NCI-H146 (cell line): ENCODE data around the gene SCP2D1.

Experiments used
- DNase-seq: peaks from one replicate; lab custom pipeline; 2025; lab: John Stamatoyannopoulos, UW

Gene SCP2D1

DNA sequence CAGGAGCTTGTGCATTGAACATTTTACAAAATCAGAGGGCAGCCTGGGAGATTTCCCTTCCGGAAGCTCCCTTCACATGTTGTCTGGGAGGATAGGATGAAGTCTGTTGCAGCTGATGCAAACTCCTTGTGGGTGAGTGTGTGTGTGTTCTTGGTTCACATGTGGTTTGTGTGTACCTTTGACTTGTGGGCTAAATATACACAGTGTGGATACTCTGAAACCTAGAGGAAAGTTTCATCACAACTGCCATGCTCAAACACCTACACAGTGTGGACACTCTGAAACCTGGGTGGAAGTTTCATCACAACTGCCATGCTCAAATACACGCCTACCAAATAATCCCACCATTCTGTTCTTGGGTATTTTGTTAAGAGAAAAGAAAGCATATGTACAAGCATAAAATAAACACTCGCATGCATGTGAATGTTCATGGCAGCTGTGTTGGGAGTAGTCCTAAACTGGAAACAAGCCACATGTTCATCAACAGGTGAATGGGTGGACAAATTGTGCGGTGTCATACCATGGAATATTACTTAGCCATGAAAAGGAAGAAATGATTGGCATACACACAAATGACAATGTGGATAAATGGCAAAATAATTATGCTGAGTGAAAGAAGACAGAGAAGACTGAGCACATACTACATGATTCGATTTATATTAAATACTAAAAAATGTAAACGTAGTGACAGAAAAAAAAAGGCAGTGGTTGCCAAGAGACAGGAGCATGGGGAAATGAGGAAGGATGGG, 1.8 kb downstream of the SCP2D1 start:
- no peak for DNase-seq

DNA sequence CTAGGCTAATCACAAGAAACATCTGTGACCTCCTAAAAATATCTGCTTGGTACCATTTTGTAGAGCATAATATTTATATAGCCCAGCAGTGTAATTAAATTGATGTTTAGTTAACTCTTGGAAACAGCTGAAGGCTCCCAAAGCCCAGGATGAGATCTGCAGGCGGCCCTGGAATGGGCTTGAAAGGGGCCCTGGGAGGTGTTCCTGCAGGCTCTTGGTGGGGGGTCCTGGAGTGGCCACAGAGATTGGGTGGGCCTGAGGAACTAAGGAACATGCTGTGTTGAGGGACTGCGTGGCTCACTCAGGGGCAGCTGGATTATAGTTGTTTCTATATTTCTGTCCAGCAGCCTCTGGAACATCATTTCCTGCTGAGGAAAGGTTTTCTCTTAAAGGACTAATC, 9.2 kb downstream of the SCP2D1 start:
- no peak for DNase-seq

DNA sequence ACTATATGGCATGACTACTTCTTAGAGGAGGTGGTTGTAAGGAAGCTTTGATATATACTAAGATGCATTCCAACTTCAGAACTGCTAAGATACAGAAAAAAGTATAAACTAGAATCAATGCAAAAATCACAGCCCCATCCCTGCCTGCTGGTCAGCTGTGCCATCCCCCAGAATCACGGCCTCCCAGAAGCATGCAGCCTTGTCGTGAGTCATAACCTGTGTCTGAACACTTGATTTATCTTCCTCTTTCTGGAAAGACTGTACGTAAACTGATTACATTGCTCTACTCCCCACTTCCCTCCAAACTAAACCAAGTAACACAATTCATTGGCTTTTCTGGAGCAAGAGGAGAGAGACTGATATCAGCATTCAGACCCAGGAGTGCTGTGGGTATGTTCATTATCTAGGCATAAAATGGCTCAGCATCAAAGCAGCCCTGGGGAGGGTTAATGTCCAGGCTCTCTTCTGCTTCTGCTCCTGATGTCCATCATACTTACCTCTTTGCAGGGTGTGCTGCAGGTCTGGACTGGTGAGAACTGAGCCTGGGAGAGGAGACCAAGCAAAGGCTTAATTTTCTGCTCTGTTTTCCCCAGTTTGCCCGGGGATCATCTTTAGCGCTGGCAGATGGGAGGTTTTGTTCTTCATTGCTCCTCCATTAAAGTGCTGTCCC, 18.4 kb downstream of the SCP2D1 start:
- DNase-seq, result no peak

GRCh38 chr20:18832546-18833200, 19.1 kb downstream of the SCP2D1 start:
- DNase-seq, result no peak

GRCh38 chr20:18835466-18836256, 22.1 kb downstream of the SCP2D1 start:
- no peak for DNase-seq

GRCh38 chr20:18837718-18838117, 24.1 kb downstream of the SCP2D1 start:
- no peak for DNase-seq

DNA sequence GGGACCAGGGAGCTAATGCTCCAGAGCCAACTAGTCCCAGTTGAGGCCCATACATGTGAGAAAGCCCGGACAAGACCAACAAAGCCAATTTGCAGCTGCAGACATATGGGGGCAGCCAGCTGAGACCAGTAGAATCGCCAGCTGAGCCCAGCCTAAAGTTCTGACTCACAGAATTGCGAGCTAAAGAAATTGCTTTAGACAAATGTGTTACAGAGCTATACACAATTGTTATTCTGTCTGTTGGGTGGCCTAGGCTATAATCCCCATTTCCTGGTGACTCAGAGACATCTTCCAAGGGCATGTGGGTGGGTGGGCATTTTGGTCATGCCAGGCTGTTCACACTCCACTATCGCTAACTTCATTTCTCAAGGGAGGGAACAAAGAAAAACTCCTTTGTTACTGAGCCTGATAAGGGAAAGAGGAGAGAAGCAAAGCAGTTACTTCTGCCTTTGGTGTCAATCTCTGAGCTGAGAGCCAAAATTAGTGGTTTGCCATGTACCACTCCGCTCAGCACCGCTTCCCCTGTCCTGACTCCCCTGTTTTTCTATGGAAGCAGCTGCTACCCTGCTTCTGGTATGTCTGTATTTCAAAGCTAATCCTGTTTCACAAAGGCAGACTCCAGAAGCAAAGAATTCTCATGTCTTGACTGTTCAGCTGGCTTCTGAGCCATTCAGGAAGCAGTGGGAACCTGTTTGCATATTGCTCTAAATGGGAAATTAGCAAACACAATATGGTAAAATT, 26.1 kb downstream of the SCP2D1 start:
- no peak for DNase-seq

GRCh38 chr20:18840248-18840645, 26.7 kb downstream of the SCP2D1 start:
- no peak for DNase-seq

- DNase-seq, result no peak
Observed at GRCh38 chr20:18845017-18845416, 31.4 kb downstream of the SCP2D1 start.

DNA sequence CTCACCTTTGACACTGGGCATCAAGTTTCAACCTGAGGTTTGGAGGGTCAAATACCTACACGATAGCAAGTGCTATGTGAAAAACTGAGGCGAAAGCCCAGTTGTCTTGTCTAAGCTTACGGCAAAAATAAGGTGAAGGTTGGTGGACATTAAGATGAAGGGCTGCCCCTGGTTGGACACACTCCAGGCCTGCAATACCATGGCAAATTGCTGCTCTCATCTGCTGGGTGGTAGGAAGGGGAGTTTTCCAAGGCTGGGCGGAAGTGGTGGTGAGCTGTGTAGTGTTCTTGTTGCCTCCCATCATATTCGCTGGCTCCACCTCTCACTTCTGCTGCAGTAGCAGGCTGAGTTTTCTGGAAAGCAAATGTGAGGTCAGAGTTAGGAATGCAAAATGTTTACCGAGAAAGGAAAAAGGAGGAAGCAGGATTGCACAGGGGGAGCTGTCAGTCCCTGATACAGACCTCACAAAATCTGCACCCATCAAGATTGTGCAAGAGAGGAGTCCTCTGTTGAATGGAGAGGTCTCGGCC, 33.7 kb downstream of the SCP2D1 start:
- DNase-seq, result no peak

DNA sequence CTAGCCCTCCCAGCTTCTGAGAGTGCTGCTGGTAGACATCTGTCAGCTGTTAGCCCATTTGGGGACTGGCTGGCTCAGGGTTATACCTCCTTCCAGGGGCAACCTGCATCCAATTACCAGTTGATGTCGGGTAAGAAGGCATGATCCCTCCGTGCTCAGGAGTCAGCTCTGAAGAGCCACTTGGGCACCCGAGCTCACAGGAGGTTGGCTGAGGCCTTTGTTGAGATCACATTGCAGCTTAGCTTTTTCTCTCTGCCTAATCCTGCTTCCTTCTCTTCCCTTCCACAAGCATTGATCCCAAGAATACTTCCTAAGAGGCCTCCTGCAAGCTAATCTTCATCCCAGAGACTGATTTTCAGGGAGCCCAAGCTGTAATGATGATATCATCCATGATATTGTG, 35.5 kb downstream of the SCP2D1 start:
- no peak for DNase-seq

GRCh38 chr20:18851629-18852028, 38.0 kb downstream of the SCP2D1 start:
- DNase-seq, result no peak

DNA sequence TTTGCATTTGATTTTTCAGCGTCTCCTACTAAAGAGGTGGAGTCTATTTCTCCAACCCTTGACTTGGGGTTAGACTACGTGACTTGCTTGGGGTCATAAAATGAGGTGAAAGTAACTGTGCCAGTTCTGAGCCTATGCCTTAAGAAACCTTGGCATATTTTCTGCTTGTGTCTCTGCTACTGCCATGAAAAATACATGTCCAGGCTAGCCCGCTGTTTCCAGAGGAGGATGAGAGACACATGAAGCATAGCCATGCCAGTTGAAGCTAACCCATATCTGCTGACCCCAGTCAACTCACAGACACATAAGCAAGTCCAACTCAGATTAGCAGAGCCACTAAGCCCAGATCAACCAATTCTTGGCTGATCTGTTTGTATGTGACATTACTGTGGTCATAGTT, 38.7 kb downstream of the SCP2D1 start:
- no peak for DNase-seq

- DNase-seq, result no peak
Observed at GRCh38 chr20:18853216-18853615, 39.6 kb downstream of the SCP2D1 start.

GRCh38 chr20:18853946-18854646, 40.5 kb downstream of the SCP2D1 start:
- no peak for DNase-seq

- DNase-seq, result no peak
Observed at GRCh38 chr20:18855882-18856281, 42.3 kb downstream of the SCP2D1 start.

DNA sequence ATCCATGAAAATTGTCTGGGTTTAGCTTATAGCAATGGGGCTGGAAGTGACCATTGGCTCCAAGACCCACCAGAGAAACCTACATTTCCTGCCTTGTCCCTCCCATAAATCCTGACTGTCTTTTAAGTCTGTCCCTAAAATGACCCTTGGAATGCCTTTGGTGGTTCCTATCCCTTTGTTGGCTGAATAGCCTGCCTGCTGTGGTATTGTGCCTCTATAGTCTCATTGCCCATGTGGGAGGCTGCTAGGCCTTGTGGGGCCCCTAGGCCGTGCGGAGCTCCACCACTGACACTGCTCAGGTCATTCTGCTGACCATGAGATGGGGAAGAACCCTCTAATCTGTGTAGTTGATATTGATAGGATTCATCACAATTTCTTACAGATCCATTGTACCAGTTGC, 43.3 kb downstream of the SCP2D1 start:
- no peak for DNase-seq

- DNase-seq, result no peak
Observed at GRCh38 chr20:18857640-18858039, 44.1 kb downstream of the SCP2D1 start.

GRCh38 chr20:18858816-18859215, 45.2 kb downstream of the SCP2D1 start:
- no peak for DNase-seq
